K562 (cell line): ENCODE results near the gene SIRPB1. TPM values are rescaled to one million over a fixed set of nuclear protein-coding genes. Genes with fewer than 3 reads are reported as not detected.

Experiments used
- ATAC-seq: fragments of 200-7000 bp; cut with Tn5 transposase; 3 replicates; pipeline ENCODE4 v1.9.1; 2020; ENCODE audit warnings: moderate library complexity
- BruUV-seq: library from RNA; stranded (reverse); fragments of 400-500 nt; replicated peaks from 2 replicates; lab custom pipeline; 2021; lab: Mats Ljungman, UMichigan
- CTCF ChIA-PET: fragments of 300-600 bp; formaldehyde crosslinking; extraction: SDS; loops from one replicate; lab custom pipeline; 2021; ENCODE audit warnings: low intra/inter-chr PET ratio; lab: Yijun Ruan, JAX
- POLR2A ChIA-PET: fragments of 300-600, 350-650 bp; sonication (Branson Sonifier 250); formaldehyde crosslinking; extraction: SDS; loops from one replicate; lab custom pipeline; 2021; ENCODE audit warnings: antibody characterized with exemption, inconsistent platforms; lab: Yijun Ruan, JAX
- DNase-seq, 4 experiments: peaks; one replicate each; pipeline versions ENCODE4 v3.0.0 to v3.0.0-alpha.2; 2011 to 2018; ENCODE audit warnings: low spot score in 3 of 4, mixed read lengths in 3 of 4; ENCODE audit errors: extremely low read depth in 1 of 4
- FAIRE-seq: peaks from 2 replicates; lab custom pipeline; 2011; peaks lifted over from hg19 to GRCh38; lab: Jason Lieb, UNC
- H2AFZ ChIP-seq: 2 replicates; pipeline ENCODE4 v1.6.0; 2011; ENCODE audit warnings: low read depth, low read length, control low read depth, inconsistent platforms
- H3K27ac ChIP-seq: fragments of 200-600 bp; 3 replicates; pipeline ENCODE4 v1.8.0; 2011; ENCODE audit warnings: low read depth, mild to moderate bottlenecking, control low read depth, inconsistent platforms, low read length, moderate library complexity, mixed read lengths; ENCODE audit errors: extremely low read depth
- H3K27me3 ChIP-seq, 2 experiments: fragments of 300-600 bp in 1 of 2; 2 replicates in 1 of 2; 3 replicates in 1 of 2; pipeline versions ENCODE4 v1.6.0 to v1.8.0; 2011; ENCODE audit warnings: inconsistent platforms in 2 of 2, low read length in 2 of 2, mild to moderate bottlenecking in 1 of 2, mixed read lengths in 1 of 2, moderate library complexity in 1 of 2; ENCODE audit not compliant: control insufficient read depth in 2 of 2, insufficient read depth in 2 of 2
- H3K36me3 ChIP-seq: fragments of 300-600 bp; 3 replicates; pipeline ENCODE4 v1.8.0; 2011; ENCODE audit warnings: mild to moderate bottlenecking, low read length, inconsistent platforms; ENCODE audit not compliant: control insufficient read depth, insufficient read depth
- H3K4me1 ChIP-seq, 2 experiments: fragments of 200-600 bp in 1 of 2; replicated peaks in 1 of 2; 2 replicates in 1 of 2; 3 replicates in 1 of 2; pipeline versions ENCODE4 v1.5.1 to v1.8.0; 2011; ENCODE audit warnings: inconsistent platforms in 2 of 2, low read length in 2 of 2, mild to moderate bottlenecking in 1 of 2, mixed read lengths in 1 of 2, moderate library complexity in 1 of 2; ENCODE audit not compliant: control insufficient read depth in 2 of 2, insufficient read depth in 2 of 2
- H3K4me2 ChIP-seq: 2 replicates; pipeline ENCODE4 v1.6.1; 2011; ENCODE audit warnings: low read length, control low read depth, inconsistent platforms, mixed read lengths; ENCODE audit not compliant: insufficient read depth
- H3K4me3 ChIP-seq: fragments of 200-600 bp; sonication (generic), shearing (Covaris generic); 2 replicates; pipeline ENCODE4 v1.5.1; 2016; ENCODE audit warnings: control low read depth, inconsistent platforms
- H3K79me2 ChIP-seq: fragments of 200-600 bp; 3 replicates; pipeline ENCODE4 v1.8.0; 2011; ENCODE audit warnings: low read length, inconsistent platforms; ENCODE audit not compliant: control insufficient read depth, insufficient read depth
- H3K9ac ChIP-seq, 2 experiments: 2 replicates each; pipeline versions ENCODE4 v1.6.0 to v1.6.1; 2011; ENCODE audit warnings: low read depth in 2 of 2, low read length in 2 of 2, control low read depth in 1 of 2, inconsistent platforms in 1 of 2, mild to moderate bottlenecking in 1 of 2, mixed read lengths in 1 of 2; ENCODE audit not compliant: insufficient read depth in 1 of 2
- H3K9me1 ChIP-seq: one replicate; pipeline ENCODE4 v1.6.0; 2011; ENCODE audit warnings: inconsistent platforms, mild to moderate bottlenecking, low read length, moderate library complexity; ENCODE audit not compliant: control insufficient read depth, insufficient read depth
- H3K9me3 ChIP-seq: replicated peaks from 2 replicates; pipeline ENCODE4 v1.5.1; 2011; ENCODE audit warnings: low read depth, low read length, inconsistent platforms; ENCODE audit not compliant: control insufficient read depth, insufficient read depth
- H4K20me1 ChIP-seq: replicated peaks from 2 replicates; pipeline ENCODE4 v1.6.1; 2011; ENCODE audit warnings: low read length, inconsistent platforms, mixed read lengths; ENCODE audit not compliant: control insufficient read depth, insufficient read depth
- FOSL1 ChIP-seq: fragments of 200-800 bp; sonication (Bioruptor generic); conservative IDR thresholded peaks from 2 replicates; pipeline ENCODE4 v1.6.1; 2016; ENCODE audit warnings: missing genetic modification characterization, missing compliant biosample characterization
- HOXB6 ChIP-seq: fragments of 250-450 bp; sonication (Bioruptor Pico); IDR thresholded peaks from 2 replicates; pipeline ENCODE4 v1.5.1; 2022; ENCODE audit warnings: mild to moderate bottlenecking, borderline replicate concordance
- KAT7 ChIP-seq: sonication (generic); formaldehyde crosslinking; IDR thresholded peaks from 2 replicates; pipeline ENCODE4 v1.8.0; 2022; ENCODE audit warnings: missing genetic modification reagents, mild to moderate bottlenecking, borderline replicate concordance
- KAT8 ChIP-seq: fragments of 450-650 bp; IDR thresholded peaks from 2 replicates; pipeline ENCODE4 v1.6.1; 2016; ENCODE audit warnings: low read depth, mild to moderate bottlenecking
- SAP30 ChIP-seq: fragments of 200-600 bp; sonication (generic); IDR thresholded peaks from 2 replicates; pipeline ENCODE4 v1.6.1; 2012; ENCODE audit warnings: borderline replicate concordance, low read depth, mild to moderate bottlenecking, moderate library complexity, low read length, control low read depth, inconsistent platforms; ENCODE audit not compliant: insufficient read depth, poor library complexity, severe bottlenecking
- WGBS: fragments of 100-300 bp; shearing (Covaris generic); methylation state at CpG from one replicate; pipeline ENCODE4 v1.1.6; 2016; ENCODE audit warnings: low coverage, mixed read lengths; ENCODE audit not compliant: insufficient coverage; ENCODE audit errors: missing lambda C conversion rate; 5-methylcytosine and 5-hydroxymethylcytosine counted together
- in situ Hi-C: fragments of 300-500 bp; cut with MboI; formaldehyde crosslinking; loops from 4 replicates; pipeline ENCODE4 v1.15.0; 2018; ENCODE audit warnings: inconsistent platforms, mixed read lengths
- intact Hi-C: fragments of 100-400 bp; cut with micrococcal nuclease; formaldehyde crosslinking; loops from 2 replicates; pipeline ENCODE4 v1.14.2; 2022
- polyA plus RNA-seq, 8 experiments: library from polyadenylated mRNA; depleted of rRNA in 4 of 8; stranded (reverse) in 5 of 8; unstranded in 3 of 8; fragments of >200 nt; fragmentation: Nextera tagmentation in 2 of 8; fragmentation: Illumina TruSeq in 1 of 8; extraction: Ambion mirVana in 2 of 8; extraction: Trizol in 1 of 8; gene quantifications; 2 replicates each; pipeline versions ENCODE4 v1.2.1 to v1.2.3, GENCODE V29; 2011 to 2014; ENCODE audit warnings: inconsistent platforms in 1 of 8, missing spikeins in 1 of 8
- total RNA-seq, 7 experiments: library from RNA; depleted of rRNA in 6 of 7; stranded (reverse); fragments of >200 nt in 6 of 7; fragmentation: Illumina TruSeq in 2 of 7; extraction: Trizol in 2 of 7; gene quantifications; 2 replicates each; pipeline versions ENCODE4 v1.2.1 to v1.2.3, GENCODE V29; 2011 to 2021; ENCODE audit warnings: low replicate concordance in 1 of 7
- TF ChIP-seq, protein P1 (sequence below): fragments of 150-350 bp; IDR thresholded peaks from 2 replicates; pipeline ENCODE4 v1.6.1; 2014; ENCODE audit warnings: low read depth, mild to moderate bottlenecking, low read length, borderline replicate concordance
- TF ChIP-seq, protein P2 (sequence below): fragments of 250-450 bp; sonication (Bioruptor Pico); IDR thresholded peaks from 2 replicates; pipeline ENCODE4 v1.9.0; 2021; ENCODE audit warnings: mild to moderate bottlenecking
- TF ChIP-seq, protein P3 (sequence below): sonication (generic); formaldehyde crosslinking; IDR thresholded peaks from 2 replicates; pipeline ENCODE4 v1.8.1; 2023; ENCODE audit warnings: mild to moderate bottlenecking, missing genetic modification reagents, moderate library complexity
- TF ChIP-seq, protein P4 (sequence below), 2 experiments: fragments of 450-650 bp in 1 of 2; sonication (generic) in 1 of 2; formaldehyde crosslinking; conservative IDR thresholded peaks; 2 replicates each; pipeline versions ENCODE4 v1.4.0 to v1.8.1; 2020 to 2022; ENCODE audit warnings: mild to moderate bottlenecking in 1 of 2, missing genetic modification reagents in 1 of 2

SIRPB1 gene
- total and polyA plus RNA-seq, 9 of the 15 experiments (the other 6 are each of a cell fraction or from before 2014, with no cell fraction given), result not detected

DNA sequence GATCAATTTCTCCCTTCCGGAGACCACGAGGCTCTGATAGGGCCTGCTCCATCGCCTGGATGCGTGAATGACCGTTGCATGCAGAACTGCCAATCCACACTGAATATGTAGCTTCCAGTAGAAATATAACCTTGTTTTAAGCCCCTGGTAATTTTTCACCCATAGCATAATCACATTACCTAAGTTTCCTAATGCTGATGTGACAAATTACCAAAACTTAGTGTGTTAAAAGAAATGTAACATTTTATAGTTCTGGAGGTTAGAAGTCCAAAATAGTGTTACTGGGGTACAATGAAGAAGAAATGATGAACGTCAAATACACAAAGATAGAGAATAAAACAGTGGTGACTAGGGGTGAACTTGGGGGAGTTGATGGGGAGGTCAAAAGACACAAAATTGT, 40.3 kb downstream of the SIRPB1 start (continued):
- TF ChIP-seq, protein P1, sequence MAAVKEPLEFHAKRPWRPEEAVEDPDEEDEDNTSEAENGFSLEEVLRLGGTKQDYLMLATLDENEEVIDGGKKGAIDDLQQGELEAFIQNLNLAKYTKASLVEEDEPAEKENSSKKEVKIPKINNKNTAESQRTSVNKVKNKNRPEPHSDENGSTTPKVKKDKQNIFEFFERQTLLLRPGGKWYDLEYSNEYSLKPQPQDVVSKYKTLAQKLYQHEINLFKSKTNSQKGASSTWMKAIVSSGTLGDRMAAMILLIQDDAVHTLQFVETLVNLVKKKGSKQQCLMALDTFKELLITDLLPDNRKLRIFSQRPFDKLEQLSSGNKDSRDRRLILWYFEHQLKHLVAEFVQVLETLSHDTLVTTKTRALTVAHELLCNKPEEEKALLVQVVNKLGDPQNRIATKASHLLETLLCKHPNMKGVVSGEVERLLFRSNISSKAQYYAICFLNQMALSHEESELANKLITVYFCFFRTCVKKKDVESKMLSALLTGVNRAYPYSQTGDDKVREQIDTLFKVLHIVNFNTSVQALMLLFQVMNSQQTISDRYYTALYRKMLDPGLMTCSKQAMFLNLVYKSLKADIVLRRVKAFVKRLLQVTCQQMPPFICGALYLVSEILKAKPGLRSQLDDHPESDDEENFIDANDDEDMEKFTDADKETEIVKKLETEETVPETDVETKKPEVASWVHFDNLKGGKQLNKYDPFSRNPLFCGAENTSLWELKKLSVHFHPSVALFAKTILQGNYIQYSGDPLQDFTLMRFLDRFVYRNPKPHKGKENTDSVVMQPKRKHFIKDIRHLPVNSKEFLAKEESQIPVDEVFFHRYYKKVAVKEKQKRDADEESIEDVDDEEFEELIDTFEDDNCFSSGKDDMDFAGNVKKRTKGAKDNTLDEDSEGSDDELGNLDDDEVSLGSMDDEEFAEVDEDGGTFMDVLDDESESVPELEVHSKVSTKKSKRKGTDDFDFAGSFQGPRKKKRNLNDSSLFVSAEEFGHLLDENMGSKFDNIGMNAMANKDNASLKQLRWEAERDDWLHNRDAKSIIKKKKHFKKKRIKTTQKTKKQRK, result no peak
- no peak for TF ChIP-seq KAT8

DNA sequence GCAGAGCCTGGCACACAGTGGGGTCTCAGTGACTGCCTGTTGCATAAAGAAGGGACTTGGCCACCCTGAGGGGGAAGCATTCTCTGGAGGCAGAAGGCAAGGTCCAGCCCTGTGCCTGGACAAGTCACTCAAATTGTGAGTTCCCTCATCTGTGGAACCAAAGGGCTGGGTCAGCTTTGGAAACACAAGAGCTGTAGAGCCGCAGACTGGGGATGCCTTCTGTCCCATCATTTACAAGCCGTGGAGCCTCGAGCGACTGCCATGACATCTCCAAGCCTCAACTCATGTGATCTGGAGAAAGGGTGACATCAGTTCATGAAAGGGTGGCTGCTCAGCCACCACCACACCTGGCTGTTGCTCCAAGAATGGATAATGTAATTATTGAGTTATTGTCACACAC, 41.9 kb downstream of the SIRPB1 start:
- Histone ChIP-seq H3K36me3 (no peaks in the 10 kb centered on the region), H3K9me3 (no peaks in the 10 kb centered on the region), H3K9ac (no peak overlapping the region), H2AFZ (no peak overlapping the region), H3K79me2 (no peaks in the 10 kb centered on the region), H3K4me3 (no peak overlapping the region), H3K4me1 (no peaks in the 10 kb centered on the region), H3K4me2 (no peak overlapping the region), H3K27ac (no peak overlapping the region), H3K27me3 (no peaks in the 10 kb centered on the region), H4K20me1 (no peaks in the 10 kb centered on the region), H3K9me1 (no peaks in the 10 kb centered on the region)
- no CpG with 5 or more reads among the region's 4 CpGs for WGBS
- in situ Hi-C loops (no loop called here), intact Hi-C loops (no loop called here)
- DNase-seq (no peak), ATAC-seq (no peak), FAIRE-seq (no peak)
- TF ChIP-seq, protein P2, sequence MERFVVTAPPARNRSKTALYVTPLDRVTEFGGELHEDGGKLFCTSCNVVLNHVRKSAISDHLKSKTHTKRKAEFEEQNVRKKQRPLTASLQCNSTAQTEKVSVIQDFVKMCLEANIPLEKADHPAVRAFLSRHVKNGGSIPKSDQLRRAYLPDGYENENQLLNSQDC (CRISPR knock-in tag), result no peak
- no peak for TF ChIP-seq SAP30
- TF ChIP-seq HOXB6 (CRISPR knock-in tag), result no peak
- TF ChIP-seq FOSL1, result no peak
- TF ChIP-seq, protein P3, sequence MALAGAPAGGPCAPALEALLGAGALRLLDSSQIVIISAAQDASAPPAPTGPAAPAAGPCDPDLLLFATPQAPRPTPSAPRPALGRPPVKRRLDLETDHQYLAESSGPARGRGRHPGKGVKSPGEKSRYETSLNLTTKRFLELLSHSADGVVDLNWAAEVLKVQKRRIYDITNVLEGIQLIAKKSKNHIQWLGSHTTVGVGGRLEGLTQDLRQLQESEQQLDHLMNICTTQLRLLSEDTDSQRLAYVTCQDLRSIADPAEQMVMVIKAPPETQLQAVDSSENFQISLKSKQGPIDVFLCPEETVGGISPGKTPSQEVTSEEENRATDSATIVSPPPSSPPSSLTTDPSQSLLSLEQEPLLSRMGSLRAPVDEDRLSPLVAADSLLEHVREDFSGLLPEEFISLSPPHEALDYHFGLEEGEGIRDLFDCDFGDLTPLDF, result no peak
- TF ChIP-seq KAT7 (CRISPR knock-in tag), result no peak
- TF ChIP-seq, protein P4, sequence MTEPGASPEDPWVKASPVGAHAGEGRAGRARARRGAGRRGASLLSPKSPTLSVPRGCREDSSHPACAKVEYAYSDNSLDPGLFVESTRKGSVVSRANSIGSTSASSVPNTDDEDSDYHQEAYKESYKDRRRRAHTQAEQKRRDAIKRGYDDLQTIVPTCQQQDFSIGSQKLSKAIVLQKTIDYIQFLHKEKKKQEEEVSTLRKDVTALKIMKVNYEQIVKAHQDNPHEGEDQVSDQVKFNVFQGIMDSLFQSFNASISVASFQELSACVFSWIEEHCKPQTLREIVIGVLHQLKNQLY (CRISPR knock-in tag; conservative IDR thresholded peaks at IDR 0.05), result no peak
- CTCF ChIA-PET, result no interaction called here
- no TSS peak for BruUV-seq
- POLR2A ChIA-PET, result no interaction called here
